HepG2 (cell line): ENCODE data around the gene ARHGDIA. TPM values are rescaled to one million over a fixed set of nuclear protein-coding genes. Genes with fewer than 3 reads are reported as not detected.
A peak's percentile ranks its signal among the peaks of the same experiment; 100 is the strongest.

Experiments used
- ATAC-seq: fragments of 200-7000 bp; cut with Tn5 transposase; 3 replicates; pipeline ENCODE4 v1.9.1; 2020; ENCODE audit warnings: mild to moderate bottlenecking, moderate library complexity
- BruUV-seq: library from RNA; stranded (reverse); fragments of 400-500 nt; replicated peaks from 2 replicates; lab custom pipeline; 2021; lab: Mats Ljungman, UMichigan
- CTCF ChIA-PET: fragments of 300-600 bp; formaldehyde crosslinking; extraction: SDS; loops from one replicate; lab custom pipeline; 2021; ENCODE audit warnings: low total read pairs, inconsistent platforms, low intra/inter-chr PET ratio; lab: Yijun Ruan, JAX
- POLR2A ChIA-PET: fragments of 350-600 bp; sonication (Branson Sonifier 250); formaldehyde crosslinking; loops from one replicate; lab custom pipeline; 2020; ENCODE audit warnings: antibody characterized with exemption, inconsistent platforms; lab: Yijun Ruan, JAX
- DNase-seq: peaks from one replicate; pipeline ENCODE4 v3.0.0-alpha.2; 2015; ENCODE audit warnings: low spot score
- FAIRE-seq: peaks from 3 replicates; lab custom pipeline; 2011; peaks lifted over from hg19 to GRCh38; lab: Jason Lieb, UNC
- H2AFZ ChIP-seq: one replicate; pipeline ENCODE4 v1.6.1; 2011; ENCODE audit warnings: low read length, inconsistent platforms
- H3K27ac ChIP-seq: fragments of 300-600 bp; 3 replicates; pipeline ENCODE4 v1.8.0; 2011; ENCODE audit warnings: mixed run types, mild to moderate bottlenecking, mixed read lengths, low read length, inconsistent platforms; ENCODE audit not compliant: insufficient read depth; ENCODE audit errors: extremely low read length
- H3K27me3 ChIP-seq, 2 experiments: fragments of 200-600 bp in 1 of 2; 2 replicates in 1 of 2; 3 replicates in 1 of 2; pipeline versions ENCODE4 v1.6.0 to v1.8.0; 2011; ENCODE audit warnings: low read length in 2 of 2, mild to moderate bottlenecking in 2 of 2, moderate library complexity in 2 of 2, inconsistent platforms in 1 of 2; ENCODE audit not compliant: insufficient read depth in 2 of 2, control insufficient read depth in 1 of 2
- H3K36me3 ChIP-seq, 2 experiments: fragments of 200-600 bp in 1 of 2; replicated peaks in 1 of 2; 2 replicates in 1 of 2; 3 replicates in 1 of 2; pipeline versions ENCODE4 v1.5.1 to v1.8.0; 2011; ENCODE audit warnings: low read length in 2 of 2, inconsistent platforms in 1 of 2; ENCODE audit not compliant: insufficient read depth in 2 of 2, control insufficient read depth in 1 of 2
- H3K4me1 ChIP-seq: 2 replicates; pipeline ENCODE4 v1.5.1; 2012; ENCODE audit warnings: low read length, inconsistent platforms; ENCODE audit not compliant: insufficient read depth
- H3K4me2 ChIP-seq: 2 replicates; pipeline ENCODE4 v1.6.0; 2011; ENCODE audit warnings: low read depth, low read length, inconsistent platforms
- H3K4me3 ChIP-seq, 3 experiments: fragments of 200-600 bp in 1 of 3; sonication (generic), shearing (Covaris generic) in 1 of 3; replicated peaks in 1 of 3; 2 replicates each; pipeline ENCODE4 v1.5.1; 2011 to 2016; ENCODE audit warnings: low read length in 3 of 3, inconsistent platforms in 2 of 3, low read depth in 2 of 3, mild to moderate bottlenecking in 2 of 3, control low read depth in 1 of 3, mixed read lengths in 1 of 3; ENCODE audit not compliant: insufficient read depth in 1 of 3
- H3K79me2 ChIP-seq: one replicate; pipeline ENCODE4 v1.6.1; 2011; ENCODE audit warnings: low read length, inconsistent platforms; ENCODE audit not compliant: insufficient read depth
- H3K9ac ChIP-seq: 2 replicates; pipeline ENCODE4 v1.6.0; 2011; ENCODE audit warnings: mild to moderate bottlenecking, low read depth, low read length, inconsistent platforms; ENCODE audit not compliant: insufficient read depth
- H3K9me3 ChIP-seq: 2 replicates; pipeline ENCODE4 v1.5.1; 2012; ENCODE audit warnings: mild to moderate bottlenecking, low read length
- H4K20me1 ChIP-seq: 2 replicates; pipeline ENCODE4 v1.6.0; 2011; ENCODE audit warnings: inconsistent platforms, mild to moderate bottlenecking, low read length, moderate library complexity; ENCODE audit not compliant: insufficient read depth
- CC2D1A ChIP-seq: sonication (generic); formaldehyde crosslinking; IDR thresholded peaks from 2 replicates; pipeline ENCODE4 v1.8.1; 2023; ENCODE audit warnings: mild to moderate bottlenecking, missing genetic modification reagents
- FOXJ3 ChIP-seq: sonication (generic); formaldehyde crosslinking; IDR thresholded peaks from 2 replicates; pipeline ENCODE4 v1.4.0; 2020; ENCODE audit warnings: missing genetic modification reagents, mild to moderate bottlenecking, borderline replicate concordance
- FOXK2 ChIP-seq: fragments of 450-650 bp; IDR thresholded peaks from 2 replicates; pipeline ENCODE4 v1.6.1; 2016
- GFI1 ChIP-seq: sonication (generic); formaldehyde crosslinking; IDR thresholded peaks from 2 replicates; pipeline ENCODE4 v1.5.0; 2020; ENCODE audit warnings: missing genetic modification reagents, mild to moderate bottlenecking, borderline replicate concordance
- KDM6A ChIP-seq: IDR thresholded peaks from 2 replicates; pipeline ENCODE4 v1.6.1; 2016; ENCODE audit warnings: low read depth
- SAFB2 ChIP-seq: sonication (generic); formaldehyde crosslinking; IDR thresholded peaks from 2 replicates; pipeline ENCODE4 v1.5.1; 2020; ENCODE audit warnings: missing genetic modification reagents, low read depth, mild to moderate bottlenecking, borderline replicate concordance
- TARDBP ChIP-seq: sonication (generic); formaldehyde crosslinking; IDR thresholded peaks from 2 replicates; pipeline ENCODE4 v1.8.0; 2022; ENCODE audit warnings: mild to moderate bottlenecking, missing genetic modification reagents
- ZNF138 ChIP-seq: sonication (generic); formaldehyde crosslinking; IDR thresholded peaks from 2 replicates; pipeline ENCODE4 v1.5.0; 2020; ENCODE audit warnings: mild to moderate bottlenecking, low read depth, missing genetic modification reagents
- ZNF724P ChIP-seq: sonication (generic); formaldehyde crosslinking; IDR thresholded peaks from 2 replicates; pipeline ENCODE4 v1.8.0; 2022; ENCODE audit warnings: missing genetic modification reagents, borderline replicate concordance
- WGBS: methylation state at CpG from one replicate; pipeline ENCODE4 v1.1.6; 2017; ENCODE audit warnings: low lambda C conversion rate; 5-methylcytosine and 5-hydroxymethylcytosine counted together
- in situ Hi-C: cut with HindIII; loops from 2 replicates; pipeline ENCODE4 v1.10.0; 2017; ENCODE audit warnings: low pct_unique_long_range_greater_than_20kb; ENCODE audit not compliant: extremely low pct_ligation_motif_present
- intact Hi-C: fragments of 100-400 bp; cut with micrococcal nuclease; formaldehyde crosslinking; loops from one replicate; pipeline ENCODE4 v1.10.0; 2022; ENCODE audit not compliant: unreplicated experiment
- polyA plus RNA-seq, 8 experiments: library from polyadenylated mRNA; depleted of rRNA in 3 of 8; stranded (reverse) in 7 of 8; unstranded in 1 of 8; fragments of >200 nt; fragmentation: Illumina TruSeq in 4 of 8; extraction: Trizol in 4 of 8; gene quantifications; 2 replicates each; pipeline versions ENCODE4 v1.2.1 to v1.2.3, GENCODE V29; 2011 to 2016; ENCODE audit warnings: low read depth in 4 of 8, missing spikeins in 1 of 8, mixed read lengths in 1 of 8; ENCODE audit not compliant: insufficient read depth in 1 of 8
- total RNA-seq, 5 experiments: library from RNA; depleted of rRNA; stranded (reverse); fragments of >200 nt; fragmentation: Illumina TruSeq; extraction: Trizol; gene quantifications; 2 replicates each; pipeline ENCODE4 v1.2.3, GENCODE V29; 2016; ENCODE audit warnings: low read depth in 1 of 5
- TF ChIP-seq, protein P1 (sequence below): IDR thresholded peaks from 2 replicates; pipeline ENCODE4 v1.6.1; 2012; ENCODE audit warnings: inconsistent platforms
- TF ChIP-seq, protein P2 (sequence below): sonication (generic); formaldehyde crosslinking; IDR thresholded peaks from 2 replicates; pipeline ENCODE4 v1.4.0; 2020; ENCODE audit warnings: missing genetic modification reagents
- TF ChIP-seq, protein P3 (sequence below): sonication (generic); formaldehyde crosslinking; IDR thresholded peaks from 2 replicates; pipeline ENCODE4 v1.5.1; 2020; ENCODE audit warnings: missing genetic modification reagents, mild to moderate bottlenecking, borderline replicate concordance
- TF ChIP-seq, protein P4 (sequence below): sonication (generic); formaldehyde crosslinking; IDR thresholded peaks from 2 replicates; pipeline ENCODE4 v1.4.0; 2020; ENCODE audit warnings: low read depth, missing genetic modification reagents
- TF ChIP-seq, protein P5 (sequence below): sonication (generic); formaldehyde crosslinking; IDR thresholded peaks from 2 replicates; pipeline ENCODE4 v1.4.0; 2020; ENCODE audit warnings: missing genetic modification reagents
- TF ChIP-seq, protein P6 (sequence below): sonication (generic); formaldehyde crosslinking; IDR thresholded peaks from 2 replicates; pipeline ENCODE4 v1.8.1; 2022; ENCODE audit warnings: low read depth, mild to moderate bottlenecking, missing genetic modification reagents

ARHGDIA gene
- total and polyA plus RNA-seq, 2 of the 13 experiments (the other 11 are each of a cell fraction or from before 2014, with no cell fraction given) = 40.0 to 64.0 TPM

DNA sequence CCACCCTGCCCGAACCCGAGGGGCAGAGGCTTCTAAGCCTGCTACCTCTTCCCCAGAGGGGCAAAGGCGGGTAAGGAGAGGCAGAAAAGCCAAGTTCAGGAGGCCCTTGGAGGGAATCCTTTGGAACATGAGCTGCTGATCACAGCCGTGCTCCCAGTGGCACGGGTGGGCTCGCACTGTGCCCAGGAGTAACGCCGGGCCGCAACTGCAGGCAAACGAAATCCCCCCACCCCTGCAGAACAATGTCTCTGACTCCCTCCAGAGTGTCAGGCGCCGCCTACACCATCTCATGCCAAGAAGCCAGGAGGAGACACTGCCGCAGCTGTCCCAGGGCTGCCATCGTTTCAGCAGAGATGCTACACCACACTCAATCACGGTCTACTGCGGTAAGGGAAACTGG lies 19.7 kb downstream of the ARHGDIA start:
- in situ Hi-C loops (no loop called here), intact Hi-C loops (no loop called here)
- BruUV-seq = no TSS peak
- ChIA-PET POLR2A (interaction anchor here (1.1 to 4.0 kb wide), 6 partner anchors 8 to 168 kb away, joined by 3 to 17 read pairs (median 5); partner anchors contain the start of genes ARL16, HGS, MCRIP1 and P4HB), CTCF (no interaction called here)
- Histone ChIP-seq H3K9ac (no peak overlapping the region), H4K20me1 (peaks cover 7% of the 10 kb centered on the region; the same call in 1 of the 2 replicates), H3K9me3 (no peaks in the 10 kb centered on the region), H3K4me3 (no peak overlapping the region), H3K27me3 (no peaks in the 10 kb centered on the region), H3K27ac (no peak overlapping the region), H3K4me1 (peaks cover 28% of the 10 kb centered on the region), H3K79me2 (peaks cover 27% of the 10 kb centered on the region), H2AFZ (no peak overlapping the region), H3K36me3 (peaks cover 46 to 73% of the 10 kb centered on the region in 2 experiments), H3K4me2 (no peak overlapping the region)
- DNase-seq (no peak), ATAC-seq (peak; percentile 1; the same call in 1 of the 3 replicates), FAIRE-seq (no peak)
- 94% methylated on average over 15 of the region's 16 CpGs for WGBS
- TF ChIP-seq, protein P1, sequence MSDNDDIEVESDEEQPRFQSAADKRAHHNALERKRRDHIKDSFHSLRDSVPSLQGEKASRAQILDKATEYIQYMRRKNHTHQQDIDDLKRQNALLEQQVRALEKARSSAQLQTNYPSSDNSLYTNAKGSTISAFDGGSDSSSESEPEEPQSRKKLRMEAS = no peak
- no peak for TF ChIP-seq ZNF138 (CRISPR knock-in tag)
- TF ChIP-seq, protein P2, sequence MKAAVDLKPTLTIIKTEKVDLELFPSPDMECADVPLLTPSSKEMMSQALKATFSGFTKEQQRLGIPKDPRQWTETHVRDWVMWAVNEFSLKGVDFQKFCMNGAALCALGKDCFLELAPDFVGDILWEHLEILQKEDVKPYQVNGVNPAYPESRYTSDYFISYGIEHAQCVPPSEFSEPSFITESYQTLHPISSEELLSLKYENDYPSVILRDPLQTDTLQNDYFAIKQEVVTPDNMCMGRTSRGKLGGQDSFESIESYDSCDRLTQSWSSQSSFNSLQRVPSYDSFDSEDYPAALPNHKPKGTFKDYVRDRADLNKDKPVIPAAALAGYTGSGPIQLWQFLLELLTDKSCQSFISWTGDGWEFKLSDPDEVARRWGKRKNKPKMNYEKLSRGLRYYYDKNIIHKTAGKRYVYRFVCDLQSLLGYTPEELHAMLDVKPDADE = no peak
- TF ChIP-seq, protein P3, sequence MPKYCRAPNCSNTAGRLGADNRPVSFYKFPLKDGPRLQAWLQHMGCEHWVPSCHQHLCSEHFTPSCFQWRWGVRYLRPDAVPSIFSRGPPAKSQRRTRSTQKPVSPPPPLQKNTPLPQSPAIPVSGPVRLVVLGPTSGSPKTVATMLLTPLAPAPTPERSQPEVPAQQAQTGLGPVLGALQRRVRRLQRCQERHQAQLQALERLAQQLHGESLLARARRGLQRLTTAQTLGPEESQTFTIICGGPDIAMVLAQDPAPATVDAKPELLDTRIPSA (CRISPR knock-in tag) = 0 out of 2 replicates have a peak, but pooled peaks have one; percentile 48
- no peak for TF ChIP-seq KDM6A (CRISPR knock-in tag)
- TF ChIP-seq, protein P4, sequence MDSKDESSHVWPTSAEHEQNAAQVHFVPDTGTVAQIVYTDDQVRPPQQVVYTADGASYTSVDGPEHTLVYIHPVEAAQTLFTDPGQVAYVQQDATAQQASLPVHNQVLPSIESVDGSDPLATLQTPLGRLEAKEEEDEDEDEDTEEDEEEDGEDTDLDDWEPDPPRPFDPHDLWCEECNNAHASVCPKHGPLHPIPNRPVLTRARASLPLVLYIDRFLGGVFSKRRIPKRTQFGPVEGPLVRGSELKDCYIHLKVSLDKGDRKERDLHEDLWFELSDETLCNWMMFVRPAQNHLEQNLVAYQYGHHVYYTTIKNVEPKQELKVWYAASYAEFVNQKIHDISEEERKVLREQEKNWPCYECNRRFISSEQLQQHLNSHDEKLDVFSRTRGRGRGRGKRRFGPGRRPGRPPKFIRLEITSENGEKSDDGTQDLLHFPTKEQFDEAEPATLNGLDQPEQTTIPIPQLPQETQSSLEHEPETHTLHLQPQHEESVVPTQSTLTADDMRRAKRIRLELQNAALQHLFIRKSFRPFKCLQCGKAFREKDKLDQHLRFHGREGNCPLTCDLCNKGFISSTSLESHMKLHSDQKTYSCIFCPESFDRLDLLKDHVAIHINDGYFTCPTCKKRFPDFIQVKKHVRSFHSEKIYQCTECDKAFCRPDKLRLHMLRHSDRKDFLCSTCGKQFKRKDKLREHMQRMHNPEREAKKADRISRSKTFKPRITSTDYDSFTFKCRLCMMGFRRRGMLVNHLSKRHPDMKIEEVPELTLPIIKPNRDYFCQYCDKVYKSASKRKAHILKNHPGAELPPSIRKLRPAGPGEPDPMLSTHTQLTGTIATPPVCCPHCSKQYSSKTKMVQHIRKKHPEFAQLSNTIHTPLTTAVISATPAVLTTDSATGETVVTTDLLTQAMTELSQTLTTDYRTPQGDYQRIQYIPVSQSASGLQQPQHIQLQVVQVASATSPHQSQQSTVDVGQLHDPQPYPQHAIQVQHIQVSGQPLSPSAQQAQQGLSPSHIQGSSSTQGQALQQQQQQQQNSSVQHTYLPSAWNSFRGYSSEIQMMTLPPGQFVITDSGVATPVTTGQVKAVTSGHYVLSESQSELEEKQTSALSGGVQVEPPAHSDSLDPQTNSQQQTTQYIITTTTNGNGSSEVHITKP (CRISPR knock-in tag) = no peak
- TF ChIP-seq ZNF724P = no peak
- TF ChIP-seq CC2D1A = no peak
- TF ChIP-seq TARDBP (CRISPR knock-in tag) = no peak
- TF ChIP-seq, protein P5, sequence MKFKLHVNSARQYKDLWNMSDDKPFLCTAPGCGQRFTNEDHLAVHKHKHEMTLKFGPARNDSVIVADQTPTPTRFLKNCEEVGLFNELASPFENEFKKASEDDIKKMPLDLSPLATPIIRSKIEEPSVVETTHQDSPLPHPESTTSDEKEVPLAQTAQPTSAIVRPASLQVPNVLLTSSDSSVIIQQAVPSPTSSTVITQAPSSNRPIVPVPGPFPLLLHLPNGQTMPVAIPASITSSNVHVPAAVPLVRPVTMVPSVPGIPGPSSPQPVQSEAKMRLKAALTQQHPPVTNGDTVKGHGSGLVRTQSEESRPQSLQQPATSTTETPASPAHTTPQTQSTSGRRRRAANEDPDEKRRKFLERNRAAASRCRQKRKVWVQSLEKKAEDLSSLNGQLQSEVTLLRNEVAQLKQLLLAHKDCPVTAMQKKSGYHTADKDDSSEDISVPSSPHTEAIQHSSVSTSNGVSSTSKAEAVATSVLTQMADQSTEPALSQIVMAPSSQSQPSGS = no peak
- TF ChIP-seq, protein P6, sequence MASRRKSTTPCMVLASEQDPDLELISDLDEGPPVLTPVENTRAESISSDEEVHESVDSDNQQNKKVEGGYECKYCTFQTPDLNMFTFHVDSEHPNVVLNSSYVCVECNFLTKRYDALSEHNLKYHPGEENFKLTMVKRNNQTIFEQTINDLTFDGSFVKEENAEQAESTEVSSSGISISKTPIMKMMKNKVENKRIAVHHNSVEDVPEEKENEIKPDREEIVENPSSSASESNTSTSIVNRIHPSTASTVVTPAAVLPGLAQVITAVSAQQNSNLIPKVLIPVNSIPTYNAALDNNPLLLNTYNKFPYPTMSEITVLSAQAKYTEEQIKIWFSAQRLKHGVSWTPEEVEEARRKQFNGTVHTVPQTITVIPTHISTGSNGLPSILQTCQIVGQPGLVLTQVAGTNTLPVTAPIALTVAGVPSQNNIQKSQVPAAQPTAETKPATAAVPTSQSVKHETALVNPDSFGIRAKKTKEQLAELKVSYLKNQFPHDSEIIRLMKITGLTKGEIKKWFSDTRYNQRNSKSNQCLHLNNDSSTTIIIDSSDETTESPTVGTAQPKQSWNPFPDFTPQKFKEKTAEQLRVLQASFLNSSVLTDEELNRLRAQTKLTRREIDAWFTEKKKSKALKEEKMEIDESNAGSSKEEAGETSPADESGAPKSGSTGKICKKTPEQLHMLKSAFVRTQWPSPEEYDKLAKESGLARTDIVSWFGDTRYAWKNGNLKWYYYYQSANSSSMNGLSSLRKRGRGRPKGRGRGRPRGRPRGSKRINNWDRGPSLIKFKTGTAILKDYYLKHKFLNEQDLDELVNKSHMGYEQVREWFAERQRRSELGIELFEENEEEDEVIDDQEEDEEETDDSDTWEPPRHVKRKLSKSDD (CRISPR knock-in tag) = no peak
- no peak for TF ChIP-seq GFI1 (CRISPR knock-in tag)
- no peak for TF ChIP-seq FOXJ3 (CRISPR knock-in tag)
- no peak for TF ChIP-seq SAFB2 (CRISPR knock-in tag)
- TF ChIP-seq FOXK2 = no peak
